ENCODE data around the gene CSTA. TPM values are rescaled to one million over a fixed set of nuclear protein-coding genes. Genes with fewer than 3 reads are reported as not detected.

CSTA gene
- total and polyA plus RNA-seq, 2 of the 13 experiments (the other 11 are each of a cell fraction or from before 2014, with no cell fraction given): 3.9 to 11.0 TPM

DNA sequence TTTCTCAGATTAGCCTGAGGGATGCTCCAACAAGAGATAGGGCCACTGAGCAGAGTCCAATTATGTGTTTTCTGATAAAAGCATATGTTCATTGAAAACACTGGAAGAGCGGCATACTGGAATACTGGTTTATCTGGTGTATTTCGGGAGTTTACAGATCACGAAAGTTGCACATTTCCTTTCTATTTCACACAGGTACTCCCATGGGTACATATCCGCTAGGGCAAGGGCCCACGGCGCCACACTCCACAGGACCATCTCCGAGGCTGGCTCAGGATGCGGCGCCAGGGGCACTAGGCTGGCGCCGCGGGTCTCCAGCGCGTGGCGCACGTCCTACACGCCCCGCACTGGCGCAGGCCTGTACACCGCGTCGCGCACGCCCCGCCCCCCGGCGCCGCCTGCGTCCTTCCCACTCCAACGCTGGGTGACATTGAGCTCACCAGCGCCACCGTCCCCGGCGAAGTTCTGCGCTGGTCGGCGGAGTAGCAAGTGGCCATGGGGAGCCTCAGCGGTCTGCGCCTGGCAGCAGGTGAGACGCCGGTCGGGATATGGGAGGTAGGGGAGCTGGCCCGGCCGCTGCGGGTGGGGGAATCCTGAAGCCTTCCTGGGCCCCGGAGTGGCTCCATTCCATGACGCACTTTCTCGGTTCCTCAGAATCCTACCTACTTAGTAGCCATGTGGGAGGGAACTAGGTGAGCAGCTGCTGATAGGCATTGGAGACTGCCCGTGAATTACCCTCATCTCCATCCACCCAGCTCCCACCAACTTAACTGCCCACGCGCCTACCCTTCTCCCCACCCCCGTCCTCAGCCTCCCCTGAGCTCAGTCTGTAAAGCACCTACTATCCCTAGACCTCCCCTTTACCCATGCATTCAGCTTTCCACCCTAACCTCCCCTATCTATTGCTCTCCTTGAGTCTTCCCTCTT lies 59.0 kb downstream of the CSTA start, which contains the start of gene FAM162A (continued):
- TF ChIP-seq, protein P1, sequence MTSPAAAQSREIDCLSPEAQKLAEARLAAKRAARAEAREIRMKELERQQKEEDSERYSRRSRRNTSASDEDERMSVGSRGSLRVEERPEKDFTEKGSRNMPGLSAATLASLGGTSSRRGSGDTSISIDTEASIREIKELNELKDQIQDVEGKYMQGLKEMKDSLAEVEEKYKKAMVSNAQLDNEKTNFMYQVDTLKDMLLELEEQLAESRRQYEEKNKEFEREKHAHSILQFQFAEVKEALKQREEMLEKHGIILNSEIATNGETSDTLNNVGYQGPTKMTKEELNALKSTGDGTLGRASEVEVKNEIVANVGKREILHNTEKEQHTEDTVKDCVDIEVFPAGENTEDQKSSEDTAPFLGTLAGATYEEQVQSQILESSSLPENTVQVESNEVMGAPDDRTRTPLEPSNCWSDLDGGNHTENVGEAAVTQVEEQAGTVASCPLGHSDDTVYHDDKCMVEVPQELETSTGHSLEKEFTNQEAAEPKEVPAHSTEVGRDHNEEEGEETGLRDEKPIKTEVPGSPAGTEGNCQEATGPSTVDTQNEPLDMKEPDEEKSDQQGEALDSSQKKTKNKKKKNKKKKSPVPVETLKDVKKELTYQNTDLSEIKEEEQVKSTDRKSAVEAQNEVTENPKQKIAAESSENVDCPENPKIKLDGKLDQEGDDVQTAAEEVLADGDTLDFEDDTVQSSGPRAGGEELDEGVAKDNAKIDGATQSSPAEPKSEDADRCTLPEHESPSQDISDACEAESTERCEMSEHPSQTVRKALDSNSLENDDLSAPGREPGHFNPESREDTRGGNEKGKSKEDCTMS (CRISPR knock-in tag; conservative IDR thresholded peaks at IDR 0.05): no peak
- TF ChIP-seq, protein P2, sequence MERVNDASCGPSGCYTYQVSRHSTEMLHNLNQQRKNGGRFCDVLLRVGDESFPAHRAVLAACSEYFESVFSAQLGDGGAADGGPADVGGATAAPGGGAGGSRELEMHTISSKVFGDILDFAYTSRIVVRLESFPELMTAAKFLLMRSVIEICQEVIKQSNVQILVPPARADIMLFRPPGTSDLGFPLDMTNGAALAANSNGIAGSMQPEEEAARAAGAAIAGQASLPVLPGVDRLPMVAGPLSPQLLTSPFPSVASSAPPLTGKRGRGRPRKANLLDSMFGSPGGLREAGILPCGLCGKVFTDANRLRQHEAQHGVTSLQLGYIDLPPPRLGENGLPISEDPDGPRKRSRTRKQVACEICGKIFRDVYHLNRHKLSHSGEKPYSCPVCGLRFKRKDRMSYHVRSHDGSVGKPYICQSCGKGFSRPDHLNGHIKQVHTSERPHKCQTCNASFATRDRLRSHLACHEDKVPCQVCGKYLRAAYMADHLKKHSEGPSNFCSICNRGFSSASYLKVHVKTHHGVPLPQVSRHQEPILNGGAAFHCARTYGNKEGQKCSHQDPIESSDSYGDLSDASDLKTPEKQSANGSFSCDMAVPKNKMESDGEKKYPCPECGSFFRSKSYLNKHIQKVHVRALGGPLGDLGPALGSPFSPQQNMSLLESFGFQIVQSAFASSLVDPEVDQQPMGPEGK (CRISPR knock-in tag; IDR thresholded peaks at IDR 0.05): peak; percentile 71
- 0 out of 2 replicates have a peak, but pooled peaks have one; percentile 35 for TF ChIP-seq THYN1 (CRISPR knock-in tag; IDR thresholded peaks at IDR 0.05; ENCODE audit: borderline replicate concordance, low read depth)
- no peak for TF ChIP-seq ZNF121 (CRISPR knock-in tag; IDR thresholded peaks at IDR 0.05)
- TF ChIP-seq ZNF557 (CRISPR knock-in tag; IDR thresholded peaks at IDR 0.05): peak; percentile 97
- TF ChIP-seq ZNF564 (CRISPR knock-in tag; IDR thresholded peaks at IDR 0.05): peak; percentile 90; the same call in 1 of the 2 replicates
- TF ChIP-seq ZNF251 (CRISPR knock-in tag; IDR thresholded peaks at IDR 0.05): no peak
- TF ChIP-seq, protein P3, sequence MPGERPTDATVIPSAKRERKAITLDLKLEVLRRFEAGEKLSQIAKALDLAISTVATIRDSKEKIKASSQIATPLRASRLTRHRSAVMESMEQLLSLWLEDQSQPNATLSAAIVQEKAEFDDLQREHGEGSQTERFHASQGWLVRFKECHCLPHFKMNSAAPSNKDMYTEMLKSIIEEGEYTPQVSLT (CRISPR knock-in tag; IDR thresholded peaks at IDR 0.05; ENCODE audit: borderline replicate concordance, low read depth): peak; percentile 91; the same call in 1 of the 2 replicates
- peak; percentile 90 for TF ChIP-seq TP53 (CRISPR knock-in tag; conservative IDR thresholded peaks at IDR 0.05)
- TF ChIP-seq TGIF2 (CRISPR knock-in tag; IDR thresholded peaks at IDR 0.05): no peak
- TF ChIP-seq NPAS2 (CRISPR knock-in tag; IDR thresholded peaks at IDR 0.05; ENCODE audit: borderline replicate concordance): no peak
- TF ChIP-seq, protein P4, sequence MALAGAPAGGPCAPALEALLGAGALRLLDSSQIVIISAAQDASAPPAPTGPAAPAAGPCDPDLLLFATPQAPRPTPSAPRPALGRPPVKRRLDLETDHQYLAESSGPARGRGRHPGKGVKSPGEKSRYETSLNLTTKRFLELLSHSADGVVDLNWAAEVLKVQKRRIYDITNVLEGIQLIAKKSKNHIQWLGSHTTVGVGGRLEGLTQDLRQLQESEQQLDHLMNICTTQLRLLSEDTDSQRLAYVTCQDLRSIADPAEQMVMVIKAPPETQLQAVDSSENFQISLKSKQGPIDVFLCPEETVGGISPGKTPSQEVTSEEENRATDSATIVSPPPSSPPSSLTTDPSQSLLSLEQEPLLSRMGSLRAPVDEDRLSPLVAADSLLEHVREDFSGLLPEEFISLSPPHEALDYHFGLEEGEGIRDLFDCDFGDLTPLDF (CRISPR knock-in tag; IDR thresholded peaks at IDR 0.05): peak; percentile 66; the same call in 1 of the 2 replicates
- TF ChIP-seq ADNP (CRISPR knock-in tag; IDR thresholded peaks at IDR 0.05): no peak
- no peak for TF ChIP-seq LCORL (IDR thresholded peaks at IDR 0.05)
- peak; percentile 90 for TF ChIP-seq LCORL (CRISPR knock-in tag; IDR thresholded peaks at IDR 0.05)
- TF ChIP-seq, protein P5, sequence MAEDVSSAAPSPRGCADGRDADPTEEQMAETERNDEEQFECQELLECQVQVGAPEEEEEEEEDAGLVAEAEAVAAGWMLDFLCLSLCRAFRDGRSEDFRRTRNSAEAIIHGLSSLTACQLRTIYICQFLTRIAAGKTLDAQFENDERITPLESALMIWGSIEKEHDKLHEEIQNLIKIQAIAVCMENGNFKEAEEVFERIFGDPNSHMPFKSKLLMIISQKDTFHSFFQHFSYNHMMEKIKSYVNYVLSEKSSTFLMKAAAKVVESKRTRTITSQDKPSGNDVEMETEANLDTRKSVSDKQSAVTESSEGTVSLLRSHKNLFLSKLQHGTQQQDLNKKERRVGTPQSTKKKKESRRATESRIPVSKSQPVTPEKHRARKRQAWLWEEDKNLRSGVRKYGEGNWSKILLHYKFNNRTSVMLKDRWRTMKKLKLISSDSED (CRISPR knock-in tag; IDR thresholded peaks at IDR 0.05): no peak
- TF ChIP-seq, protein P6, sequence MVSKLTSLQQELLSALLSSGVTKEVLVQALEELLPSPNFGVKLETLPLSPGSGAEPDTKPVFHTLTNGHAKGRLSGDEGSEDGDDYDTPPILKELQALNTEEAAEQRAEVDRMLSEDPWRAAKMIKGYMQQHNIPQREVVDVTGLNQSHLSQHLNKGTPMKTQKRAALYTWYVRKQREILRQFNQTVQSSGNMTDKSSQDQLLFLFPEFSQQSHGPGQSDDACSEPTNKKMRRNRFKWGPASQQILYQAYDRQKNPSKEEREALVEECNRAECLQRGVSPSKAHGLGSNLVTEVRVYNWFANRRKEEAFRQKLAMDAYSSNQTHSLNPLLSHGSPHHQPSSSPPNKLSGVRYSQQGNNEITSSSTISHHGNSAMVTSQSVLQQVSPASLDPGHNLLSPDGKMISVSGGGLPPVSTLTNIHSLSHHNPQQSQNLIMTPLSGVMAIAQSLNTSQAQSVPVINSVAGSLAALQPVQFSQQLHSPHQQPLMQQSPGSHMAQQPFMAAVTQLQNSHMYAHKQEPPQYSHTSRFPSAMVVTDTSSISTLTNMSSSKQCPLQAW (CRISPR knock-in tag; IDR thresholded peaks at IDR 0.05): peak; percentile 73; the same call in 1 of the 2 replicates
- peak; percentile 52; the same call in 1 of the 2 replicates for TF ChIP-seq ZNF354B (CRISPR knock-in tag; IDR thresholded peaks at IDR 0.05)
- peak; percentile 85 for TF ChIP-seq ZNF768 (CRISPR knock-in tag; IDR thresholded peaks at IDR 0.05)

Data from HepG2 (cell line).